DOHH2 (cell line): ENCODE results near the gene COMMD4.
A peak's percentile ranks its signal among the peaks of the same experiment; 100 is the strongest.

ENCODE experiments used
- H3F3A ChIP-seq: fragments of 200-600 bp; sonication (generic), shearing (Covaris generic); 2 replicates; pipeline ENCODE4 v1.6.0; 2016; ENCODE audit warnings: antibody characterized with exemption, mild to moderate bottlenecking; ENCODE audit not compliant: control insufficient read depth, insufficient read depth
- H3K27ac ChIP-seq: fragments of 200-600 bp; sonication (generic); 2 replicates; pipeline ENCODE4 v1.5.1; 2014; ENCODE audit warnings: low read depth, mild to moderate bottlenecking, low read length, moderate library complexity
- H3K27me3 ChIP-seq: fragments of 200-600 bp; sonication (generic); 2 replicates; pipeline ENCODE4 v1.6.1; 2014; ENCODE audit warnings: mild to moderate bottlenecking, low read length, mixed read lengths; ENCODE audit not compliant: control insufficient read depth
- H3K36me3 ChIP-seq: fragments of 200-600 bp; sonication (generic); 2 replicates; pipeline ENCODE4 v1.6.1; 2014; ENCODE audit warnings: mild to moderate bottlenecking, low read length, moderate library complexity, mixed read lengths; ENCODE audit not compliant: control insufficient read depth
- H3K4me1 ChIP-seq: fragments of 200-600 bp; sonication (generic); 2 replicates; pipeline ENCODE4 v1.6.1; 2014; ENCODE audit warnings: mild to moderate bottlenecking, low read length, mixed read lengths; ENCODE audit not compliant: control insufficient read depth
- H3K4me2 ChIP-seq: fragments of 200-600 bp; sonication (generic); 2 replicates; pipeline ENCODE4 v1.6.0; 2014; ENCODE audit warnings: mild to moderate bottlenecking, low read length, moderate library complexity
- H3K4me3 ChIP-seq: fragments of 200-600 bp; sonication (generic); 2 replicates; pipeline ENCODE4 v1.5.1; 2014; ENCODE audit warnings: mild to moderate bottlenecking, low read length, mixed read lengths
- H3K79me2 ChIP-seq: fragments of 200-600 bp; sonication (generic); 2 replicates; pipeline ENCODE4 v1.6.1; 2014; ENCODE audit warnings: mild to moderate bottlenecking, low read length, mixed read lengths; ENCODE audit not compliant: control insufficient read depth
- H3K9me2 ChIP-seq: fragments of 200-600 bp; sonication (generic); replicated peaks from 2 replicates; pipeline ENCODE4 v1.6.1; 2014; ENCODE audit warnings: mild to moderate bottlenecking, low read length, mixed read lengths; ENCODE audit not compliant: control insufficient read depth
- H3K9me3 ChIP-seq: fragments of 200-600 bp; sonication (generic); 2 replicates; pipeline ENCODE4 v1.6.1; 2014; ENCODE audit warnings: antibody characterized with exemption, low read length, mixed read lengths; ENCODE audit not compliant: control insufficient read depth, insufficient read depth
- H4K20me1 ChIP-seq: fragments of 200-600 bp; sonication (generic); 2 replicates; pipeline ENCODE4 v1.6.0; 2014; ENCODE audit warnings: low read depth, mild to moderate bottlenecking, antibody characterized with exemption, low read length, moderate library complexity; ENCODE audit not compliant: control insufficient read depth, insufficient read depth
- CTCF ChIP-seq: fragments of 200-600 bp; sonication (generic); IDR thresholded peaks from one replicate; pipeline ENCODE4 v1.5.1; 2014; ENCODE audit warnings: antibody characterized with exemption, mild to moderate bottlenecking, low read depth, low read length; ENCODE audit not compliant: poor library complexity, severe bottlenecking
- EZH2phosphoT487 ChIP-seq: fragments of 200-600 bp; sonication (generic); IDR thresholded peaks from 2 replicates; pipeline ENCODE4 v1.6.1; 2017; ENCODE audit warnings: borderline replicate concordance, mild to moderate bottlenecking, antibody characterized with exemption, low read length, moderate library complexity, mixed read lengths

The COMMD4 gene

GRCh38 chr15:75367406-75367912 lies 31.6 kb downstream of the COMMD4 start:
- H3F3A ChIP-seq: peaks cover 22% of the 10 kb centered on the region
- H3K9me2 ChIP-seq: no peaks in the 10 kb centered on the region
- TF ChIP-seq EZH2phosphoT487 (no peak), CTCF (no peak)
- H3K4me3 ChIP-seq: peak overlapping the region; percentile 73
- H3K27ac ChIP-seq: peak overlapping the region; percentile 4; the same call in 1 of the 2 replicates
- H3K9me3 ChIP-seq: no peaks in the 10 kb centered on the region
- H3K27me3 ChIP-seq: no peaks in the 10 kb centered on the region
- peaks cover 32% of the 10 kb centered on the region for H3K4me1 ChIP-seq
- peaks cover 46% of the 10 kb centered on the region for H3K36me3 ChIP-seq
- peaks cover 20% of the 10 kb centered on the region for H3K79me2 ChIP-seq
- H3K4me2 ChIP-seq: peak overlapping the region; percentile 68
- no peaks in the 10 kb centered on the region; the same call in 1 of the 2 replicates for H4K20me1 ChIP-seq

GRCh38 chr15:75367913-75368688 lies 32.2 kb downstream of the COMMD4 start, which contains the start of gene MAN2C1:
TSS of gene MAN2C1 (minus strand) at chr15:75368607. CDS start at chr15:75368583, 24 bp downstream.
- no peak for TF ChIP-seq EZH2phosphoT487
- TF ChIP-seq CTCF: peak; percentile 87
- Histone ChIP-seq H3K4me3 (peak within 1 kb of the TSS; percentile 73), H3K4me1 (peaks cover 26% of the 10 kb centered on the region), H4K20me1 (no peaks in the 10 kb centered on the region), H3K9me3 (no peaks in the 10 kb centered on the region), H3K27ac (peak within 1 kb of the TSS; percentile 90), H3K79me2 (peaks cover 20% of the 10 kb centered on the region), H3K9me2 (no peaks in the 10 kb centered on the region), H3K27me3 (no peaks in the 10 kb centered on the region), H3K4me2 (peak within 1 kb of the TSS; percentile 68), H3K36me3 (peaks cover 52% of the 10 kb centered on the region), H3F3A (peaks cover 22% of the 10 kb centered on the region)

- H3F3A ChIP-seq: peaks cover 26% of the 10 kb centered on the region
- TF ChIP-seq CTCF: no peak
- no peak for TF ChIP-seq EZH2phosphoT487
- no peaks in the 10 kb centered on the region for H3K9me3 ChIP-seq
- H3K4me2 ChIP-seq: peak overlapping the region; percentile 68
- H3K4me1 ChIP-seq: peaks cover 25% of the 10 kb centered on the region
- H3K9me2 ChIP-seq: no peaks in the 10 kb centered on the region
- H3K36me3 ChIP-seq: peaks cover 57% of the 10 kb centered on the region
- peak overlapping the region; percentile 90 for H3K27ac ChIP-seq
- H3K27me3 ChIP-seq: no peaks in the 10 kb centered on the region
- no peaks in the 10 kb centered on the region for H4K20me1 ChIP-seq
- H3K79me2 ChIP-seq: peaks cover 21% of the 10 kb centered on the region
- peak overlapping the region; percentile 73 for H3K4me3 ChIP-seq
Measured at GRCh38 chr15:75368689-75369239, 32.9 kb downstream of the COMMD4 start.
